NCI-H2196 (cell line): Measurements from ENCODE around the gene GPR12.

ENCODE experiments used
- DNase-seq: peaks from one replicate; lab custom pipeline; 2025; ENCODE audit not compliant: unreplicated experiment; lab: John Stamatoyannopoulos, UW

GPR12 gene

GRCh38 chr13:26759907-26760831, at the start of gene GPR12:
Gene GPR12, minus strand, starts transcription at chr13:26760786. Its CDS starts 959 bp downstream, at chr13:26759827.
- no peak for DNase-seq

GRCh38 chr13:26810095-26810494, 49.5 kb upstream of the GPR12 start:
- DNase-seq: no peak

- no peak for DNase-seq
These were observed 46.3 kb upstream of the GPR12 start for GRCh38 chr13:26806891-26807290.

DNA sequence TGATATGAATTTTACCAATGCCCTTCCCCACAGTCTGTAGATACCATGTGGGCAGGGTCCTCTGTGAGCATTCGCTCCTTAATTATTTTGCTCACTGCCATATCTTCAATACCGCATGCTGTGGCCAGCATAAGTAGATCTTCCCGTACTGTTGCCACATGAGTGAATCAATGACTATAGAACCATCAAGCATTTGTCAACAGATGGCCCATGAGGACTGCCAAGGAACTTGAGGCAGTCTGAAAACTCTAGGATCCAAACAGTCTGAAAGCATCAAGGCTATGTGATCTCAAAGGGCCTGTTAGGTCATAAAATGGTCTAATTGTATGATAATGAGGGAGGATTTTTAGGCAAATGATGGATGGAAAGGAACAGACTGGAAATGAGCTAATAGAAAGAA, 27.4 kb upstream of the GPR12 start:
- no peak for DNase-seq

DNA sequence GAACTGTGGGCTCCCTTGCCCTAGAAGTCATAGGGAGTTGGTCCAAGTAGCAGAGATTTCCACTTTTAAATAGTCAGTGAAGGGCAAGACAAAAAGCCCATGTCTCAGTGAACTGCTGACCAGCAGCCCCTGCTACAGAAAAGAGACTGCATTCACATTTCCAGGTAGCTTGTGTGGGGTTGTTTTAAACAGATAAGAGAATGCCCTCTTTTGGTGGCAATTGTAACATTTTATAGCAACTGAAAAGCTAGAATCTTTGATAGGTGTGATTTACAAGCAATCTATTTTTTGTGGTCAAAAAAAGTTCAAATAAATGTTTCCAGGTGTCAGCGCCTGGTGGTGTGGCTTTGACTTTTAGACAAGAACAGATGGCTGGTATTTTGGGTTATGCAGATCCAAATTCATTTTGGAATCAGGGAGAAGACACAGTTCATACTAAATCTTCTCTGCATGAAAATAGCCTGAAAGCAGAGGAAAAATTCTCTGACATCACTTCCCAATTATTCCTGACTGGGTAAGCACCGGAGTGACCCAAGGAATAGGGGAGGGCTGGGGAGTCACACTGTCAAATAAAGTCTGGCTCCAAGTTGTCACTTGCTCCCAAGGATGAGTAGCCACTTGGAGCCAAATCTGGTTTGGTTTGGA, 26.2 kb upstream of the GPR12 start:
- DNase-seq: no peak

- DNase-seq: no peak
These were observed 25.4 kb upstream of the GPR12 start for GRCh38 chr13:26785838-26786630.

GRCh38 chr13:26784704-26785639, 24.4 kb upstream of the GPR12 start:
- no peak for DNase-seq

- no peak for DNase-seq
These were observed 19.8 kb upstream of the GPR12 start for GRCh38 chr13:26780411-26780810.

GRCh38 chr13:26779321-26779720, 18.7 kb upstream of the GPR12 start:
- DNase-seq: no peak

DNA sequence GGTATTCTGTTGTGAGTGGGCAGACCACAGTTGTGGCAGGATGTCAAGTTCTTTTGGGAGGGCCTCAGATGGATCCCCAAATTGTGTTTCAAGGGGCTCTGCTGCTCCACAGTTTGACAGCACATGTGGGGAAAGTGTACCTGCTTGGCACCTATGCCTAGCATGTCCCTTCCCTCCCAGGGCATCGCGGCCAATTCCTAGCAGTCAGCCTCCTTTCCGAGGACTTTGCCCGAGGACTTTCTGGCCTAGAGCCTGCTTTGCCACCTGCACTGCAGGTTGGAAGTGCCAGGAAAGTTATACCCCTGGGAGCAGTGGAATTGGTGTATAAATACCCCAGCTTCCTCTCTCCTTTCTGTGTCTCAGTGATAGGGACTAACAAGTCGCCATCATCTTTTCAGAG, 11.9 kb upstream of the GPR12 start:
- no peak for DNase-seq

DNA sequence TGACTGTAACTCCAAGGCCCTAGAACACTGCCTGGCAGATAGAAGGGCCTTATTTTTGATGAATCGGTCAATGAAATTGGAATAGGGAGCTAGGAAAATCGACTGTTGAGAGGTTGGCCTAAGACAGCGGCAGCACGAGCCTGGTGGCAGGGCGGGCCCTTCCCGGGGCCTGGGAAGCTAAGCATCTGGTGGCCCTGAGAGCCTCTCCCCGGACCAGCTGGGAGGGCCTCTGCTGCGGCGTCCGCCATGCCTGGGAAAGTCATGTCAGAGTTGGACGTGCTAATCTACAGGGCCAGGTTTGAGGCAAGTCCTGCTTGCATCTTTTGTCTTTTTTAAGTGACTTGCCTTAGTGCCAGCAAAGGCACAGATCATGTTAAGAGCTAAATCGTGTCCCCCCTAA, 11.2 kb upstream of the GPR12 start:
- DNase-seq: no peak

- DNase-seq: peak; percentile 18
These were observed 2.3 kb upstream of the GPR12 start for GRCh38 chr13:26762745-26763345.

DNA sequence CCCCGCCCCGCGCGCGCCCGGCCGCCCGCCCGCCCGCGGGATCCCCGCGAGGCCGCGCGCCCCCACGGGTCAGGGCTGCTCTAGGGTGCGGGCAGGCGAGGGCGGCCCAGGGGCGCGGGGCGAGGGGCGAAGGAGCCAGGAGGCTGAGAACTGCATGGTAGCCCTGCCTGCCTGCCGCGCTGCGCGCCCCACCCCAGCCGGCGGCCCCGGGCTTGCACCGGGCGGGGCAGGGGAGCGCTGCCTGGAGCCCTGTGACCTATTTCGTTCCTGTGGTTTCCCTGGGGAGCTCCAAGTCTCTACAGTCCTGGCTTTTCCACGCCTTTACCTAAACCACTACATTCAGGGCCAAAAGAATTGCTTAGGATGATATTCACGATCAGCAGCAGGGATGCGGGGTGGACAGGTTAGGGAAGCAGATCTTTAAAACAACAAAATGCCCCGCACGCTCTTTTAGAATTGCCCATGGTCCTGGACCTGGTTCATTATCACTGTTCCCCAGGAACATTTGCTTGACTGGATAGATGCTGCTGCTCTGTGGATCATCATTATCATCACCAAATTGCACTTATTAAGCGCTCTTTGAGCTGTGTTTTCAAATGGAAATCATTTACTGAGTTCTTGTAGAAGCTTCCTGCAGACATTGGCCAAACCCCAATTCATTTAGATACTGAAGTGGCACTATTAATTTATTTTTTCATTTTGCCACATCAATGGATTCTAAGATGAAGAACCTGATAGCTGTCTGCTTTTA, 421 bp upstream of the GPR12 start:
- no peak for DNase-seq

GRCh38 chr13:26759249-26759906, 1.2 kb downstream of the GPR12 start:
- no peak for DNase-seq

- DNase-seq: no peak
These were observed 2.0 kb downstream of the GPR12 start for GRCh38 chr13:26758496-26759157.

DNA sequence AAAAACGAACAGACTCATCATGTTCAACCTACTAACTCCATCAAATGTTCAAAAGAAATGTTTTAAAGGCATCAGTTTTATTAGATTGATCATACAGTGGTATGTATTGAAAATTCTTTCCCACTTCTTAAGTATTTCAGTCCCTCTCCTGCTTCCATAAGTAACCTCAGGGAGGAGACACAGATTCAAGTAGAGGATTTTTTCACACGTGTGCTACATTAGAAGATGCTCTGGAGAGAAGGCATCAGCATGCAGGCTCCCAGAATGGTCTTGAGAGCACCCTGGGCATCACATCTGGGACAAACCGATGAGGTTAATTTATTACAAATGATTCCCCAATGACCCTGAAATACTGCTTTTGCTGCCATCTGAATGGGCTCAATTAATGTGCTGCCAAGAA, 3.6 kb downstream of the GPR12 start:
- DNase-seq: no peak

DNA sequence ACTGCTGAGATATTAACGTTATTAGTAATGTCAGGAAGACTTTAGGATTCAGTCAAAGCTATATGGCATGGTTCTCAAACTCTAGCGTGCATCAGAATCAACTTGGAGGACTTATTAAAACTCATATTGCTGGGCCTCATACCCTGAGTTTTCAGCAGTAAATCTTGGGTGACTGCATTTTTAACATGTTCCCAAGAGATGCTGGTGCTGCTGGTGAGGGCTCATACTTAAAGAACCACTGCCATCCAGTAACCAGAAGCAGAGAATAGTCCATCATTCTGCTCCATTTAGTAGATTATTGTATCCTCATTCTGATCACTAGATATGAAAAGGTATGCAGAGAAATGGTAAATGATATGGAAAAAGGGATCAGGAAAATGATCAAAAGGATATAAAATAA, 7.9 kb downstream of the GPR12 start:
- DNase-seq: no peak

GRCh38 chr13:26749905-26750304, 10.7 kb downstream of the GPR12 start:
- no peak for DNase-seq
